WTC11 (cell line): ENCODE results near the gene ATG9B. TPM values are rescaled to one million over a fixed set of nuclear protein-coding genes. Genes with fewer than 3 reads are reported as not detected.
A peak's percentile ranks its signal among the peaks of the same experiment; 100 is the strongest.

Experiments
- ATAC-seq: fragments of 200-7000 bp; cut with Tn5 transposase; 2 replicates; pipeline ENCODE4 v1.10.0; 2021; ENCODE audit warnings: mild to moderate bottlenecking, moderate library complexity
- CTCF ChIA-PET: fragments of 300-600 bp; sonication (Branson Sonifier 250); formaldehyde crosslinking; loops from one replicate; lab custom pipeline; 2021; ENCODE audit warnings: antibody characterized with exemption; lab: Charles Lee
- POLR2A ChIA-PET: fragments of 350-600 bp; sonication (Branson Sonifier 250); formaldehyde crosslinking; loops from one replicate; lab custom pipeline; 2021; ENCODE audit warnings: antibody characterized with exemption; lab: Charles Lee
- DNase-seq: peaks from one replicate; pipeline ENCODE4 v3.0.0; 2021; ENCODE audit warnings: low spot score
- H3K27ac Mint-ChIP-seq: 2 replicates; pipeline ENCODE4 v1.8.0; 2021; ENCODE audit warnings: mixed read lengths
- H3K27me3 Mint-ChIP-seq: 2 replicates; pipeline ENCODE4 v1.8.0; 2021; ENCODE audit warnings: low read depth, mild to moderate bottlenecking, moderate library complexity, mixed read lengths
- H3K36me3 Mint-ChIP-seq: 2 replicates; pipeline ENCODE4 v1.8.0; 2021; ENCODE audit warnings: mixed read lengths
- H3K4me1 Mint-ChIP-seq: 2 replicates; pipeline ENCODE4 v1.8.0; 2022; ENCODE audit warnings: mixed read lengths
- H3K4me3 Mint-ChIP-seq: 2 replicates; pipeline ENCODE4 v1.8.0; 2021; ENCODE audit warnings: mild to moderate bottlenecking, moderate library complexity, mixed read lengths
- H3K9me3 Mint-ChIP-seq: 2 replicates; pipeline ENCODE4 v1.8.0; 2021; ENCODE audit warnings: mixed read lengths
- ELF4 ChIP-seq: sonication (generic); formaldehyde crosslinking; IDR thresholded peaks from 2 replicates; pipeline ENCODE4 v1.8.1; 2022; ENCODE audit warnings: low read depth, mild to moderate bottlenecking, moderate library complexity, missing genetic modification reagents
- NFATC4 ChIP-seq: fragments of 250-450 bp; sonication (Bioruptor Pico); IDR thresholded peaks from 2 replicates; pipeline ENCODE4 v1.9.0; 2021; ENCODE audit warnings: mild to moderate bottlenecking
- RORB ChIP-seq: fragments of 250-450 bp; sonication (Bioruptor Pico); IDR thresholded peaks from 2 replicates; pipeline ENCODE4 v1.9.0; 2021; ENCODE audit warnings: mild to moderate bottlenecking
- SMAD4 ChIP-seq: sonication (generic); formaldehyde crosslinking; IDR thresholded peaks from 2 replicates; pipeline ENCODE4 v1.8.0; 2022; ENCODE audit warnings: mild to moderate bottlenecking, missing genetic modification reagents
- SOX15 ChIP-seq: fragments of 250-450 bp; sonication (Bioruptor Pico); IDR thresholded peaks from 2 replicates; pipeline ENCODE4 v1.9.0; 2021; ENCODE audit warnings: mild to moderate bottlenecking
- ZNF219 ChIP-seq: sonication (generic); formaldehyde crosslinking; IDR thresholded peaks from 2 replicates; pipeline ENCODE4 v1.8.0; 2023; ENCODE audit warnings: missing genetic modification reagents, mild to moderate bottlenecking, borderline replicate concordance
- ZNF423 ChIP-seq: fragments of 250-450 bp; sonication (Bioruptor Pico); IDR thresholded peaks from 2 replicates; pipeline ENCODE4 v2.1.2; 2022; ENCODE audit warnings: mild to moderate bottlenecking, moderate library complexity
- total RNA-seq: library from RNA; stranded (reverse); gene quantifications from 3 replicates; pipeline ENCODE4 v1.2.3, GENCODE V29; 2021
- TF ChIP-seq, protein P1 (sequence below): sonication (generic); formaldehyde crosslinking; IDR thresholded peaks from 2 replicates; pipeline ENCODE4 v1.8.0; 2023; ENCODE audit warnings: mild to moderate bottlenecking, missing genetic modification reagents
- TF ChIP-seq, protein P2 (sequence below): sonication (generic); formaldehyde crosslinking; IDR thresholded peaks from 2 replicates; pipeline ENCODE4 v1.8.0; 2022; ENCODE audit warnings: missing genetic modification reagents
- TF ChIP-seq, protein P3 (sequence below): fragments of 250-450 bp; sonication (Bioruptor Pico); IDR thresholded peaks from 2 replicates; pipeline ENCODE4 v1.9.0; 2021; ENCODE audit warnings: mild to moderate bottlenecking
- TF ChIP-seq, protein P4 (sequence below): sonication (generic); formaldehyde crosslinking; IDR thresholded peaks from 2 replicates; pipeline ENCODE4 v1.8.0; 2022; ENCODE audit warnings: mild to moderate bottlenecking, missing genetic modification reagents

The ATG9B gene
- total RNA-seq, 1 experiment from 2014 or later, result 2.4 TPM

DNA sequence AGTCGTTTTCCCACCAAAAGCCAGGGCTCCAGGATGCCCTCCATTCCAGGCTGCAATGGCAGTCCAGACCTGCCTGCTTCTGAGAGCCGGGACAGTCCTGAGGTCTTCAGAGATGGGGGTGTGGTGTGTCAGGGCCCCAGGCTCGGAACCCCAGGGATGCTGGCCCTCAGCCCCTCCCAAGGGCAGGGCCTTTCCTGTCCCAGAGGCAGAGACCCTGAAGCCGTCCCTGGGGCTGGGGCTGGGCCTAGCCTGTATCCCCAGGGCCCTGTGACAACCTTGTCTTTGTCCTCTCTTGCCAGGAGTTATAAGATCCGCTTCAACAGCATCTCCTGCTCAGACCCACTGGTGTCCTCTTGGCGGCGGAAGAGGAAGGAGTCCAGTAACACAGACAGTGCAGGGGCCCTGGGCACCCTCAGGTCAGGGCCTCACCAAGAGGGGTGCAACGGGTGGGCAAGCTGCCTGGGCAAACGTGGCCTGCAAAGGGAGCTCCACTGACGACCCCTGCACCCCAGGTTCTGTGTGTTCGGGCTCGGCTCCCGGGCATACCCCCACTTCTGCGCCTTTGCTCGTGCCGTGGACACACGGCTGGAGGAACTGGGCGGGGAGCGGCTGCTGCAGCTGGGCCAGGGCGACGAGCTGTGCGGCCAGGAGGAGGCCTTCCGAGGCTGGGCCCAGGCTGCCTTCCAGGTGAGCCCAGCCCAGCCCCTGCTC, 17.5 kb downstream of the ATG9B start:
- H3K36me3 Mint-ChIP-seq, result no peaks in the 10 kb centered on the region
- no peak for DNase-seq
- no peak overlapping the region for H3K4me3 Mint-ChIP-seq
- TF ChIP-seq, protein P1, sequence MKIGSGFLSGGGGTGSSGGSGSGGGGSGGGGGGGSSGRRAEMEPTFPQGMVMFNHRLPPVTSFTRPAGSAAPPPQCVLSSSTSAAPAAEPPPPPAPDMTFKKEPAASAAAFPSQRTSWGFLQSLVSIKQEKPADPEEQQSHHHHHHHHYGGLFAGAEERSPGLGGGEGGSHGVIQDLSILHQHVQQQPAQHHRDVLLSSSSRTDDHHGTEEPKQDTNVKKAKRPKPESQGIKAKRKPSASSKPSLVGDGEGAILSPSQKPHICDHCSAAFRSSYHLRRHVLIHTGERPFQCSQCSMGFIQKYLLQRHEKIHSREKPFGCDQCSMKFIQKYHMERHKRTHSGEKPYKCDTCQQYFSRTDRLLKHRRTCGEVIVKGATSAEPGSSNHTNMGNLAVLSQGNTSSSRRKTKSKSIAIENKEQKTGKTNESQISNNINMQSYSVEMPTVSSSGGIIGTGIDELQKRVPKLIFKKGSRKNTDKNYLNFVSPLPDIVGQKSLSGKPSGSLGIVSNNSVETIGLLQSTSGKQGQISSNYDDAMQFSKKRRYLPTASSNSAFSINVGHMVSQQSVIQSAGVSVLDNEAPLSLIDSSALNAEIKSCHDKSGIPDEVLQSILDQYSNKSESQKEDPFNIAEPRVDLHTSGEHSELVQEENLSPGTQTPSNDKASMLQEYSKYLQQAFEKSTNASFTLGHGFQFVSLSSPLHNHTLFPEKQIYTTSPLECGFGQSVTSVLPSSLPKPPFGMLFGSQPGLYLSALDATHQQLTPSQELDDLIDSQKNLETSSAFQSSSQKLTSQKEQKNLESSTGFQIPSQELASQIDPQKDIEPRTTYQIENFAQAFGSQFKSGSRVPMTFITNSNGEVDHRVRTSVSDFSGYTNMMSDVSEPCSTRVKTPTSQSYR (CRISPR knock-in tag), result no peak
- no peak for TF ChIP-seq ZNF219
- ChIA-PET POLR2A (no interaction called here), CTCF (interaction anchor here (1.7 to 6.4 kb wide), 7 partner anchors 12 to 105 kb away, joined by 4 to 112 read pairs (median 39); no protein-coding TSS in a partner anchor)
- H3K27me3 Mint-ChIP-seq, result peaks cover 3% of the 10 kb centered on the region
- no peak overlapping the region for H3K27ac Mint-ChIP-seq
- ATAC-seq, result no peak
- peaks cover 25% of the 10 kb centered on the region for H3K4me1 Mint-ChIP-seq
- no peaks in the 10 kb centered on the region for H3K9me3 Mint-ChIP-seq

DNA sequence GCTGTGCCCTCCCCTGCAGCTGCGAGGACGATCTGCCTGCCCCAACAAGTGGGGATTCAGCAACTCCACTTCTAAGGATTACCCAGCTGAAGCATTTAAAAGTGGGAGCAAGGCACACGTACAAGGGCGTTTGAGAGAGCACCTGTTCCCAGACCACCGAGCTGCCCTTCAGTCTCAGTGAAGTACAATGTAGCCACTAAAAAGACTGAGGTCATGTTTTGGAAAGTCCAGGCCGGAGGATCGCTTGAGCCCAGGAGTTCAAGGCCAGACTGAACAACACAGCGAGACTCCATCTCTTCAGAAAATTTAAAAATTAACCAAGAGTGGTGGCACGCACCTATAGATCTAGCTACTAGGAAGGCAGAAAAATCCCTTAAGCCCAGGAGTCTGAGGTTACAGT, 18.7 kb downstream of the ATG9B start:
- ATAC-seq, result no peak
- Mint-ChIP-seq H3K27ac (no peak overlapping the region), H3K27me3 (no peaks in the 10 kb centered on the region), H3K9me3 (no peaks in the 10 kb centered on the region), H3K4me3 (no peak overlapping the region), H3K36me3 (no peaks in the 10 kb centered on the region), H3K4me1 (peaks cover 19% of the 10 kb centered on the region)
- TF ChIP-seq, protein P2, sequence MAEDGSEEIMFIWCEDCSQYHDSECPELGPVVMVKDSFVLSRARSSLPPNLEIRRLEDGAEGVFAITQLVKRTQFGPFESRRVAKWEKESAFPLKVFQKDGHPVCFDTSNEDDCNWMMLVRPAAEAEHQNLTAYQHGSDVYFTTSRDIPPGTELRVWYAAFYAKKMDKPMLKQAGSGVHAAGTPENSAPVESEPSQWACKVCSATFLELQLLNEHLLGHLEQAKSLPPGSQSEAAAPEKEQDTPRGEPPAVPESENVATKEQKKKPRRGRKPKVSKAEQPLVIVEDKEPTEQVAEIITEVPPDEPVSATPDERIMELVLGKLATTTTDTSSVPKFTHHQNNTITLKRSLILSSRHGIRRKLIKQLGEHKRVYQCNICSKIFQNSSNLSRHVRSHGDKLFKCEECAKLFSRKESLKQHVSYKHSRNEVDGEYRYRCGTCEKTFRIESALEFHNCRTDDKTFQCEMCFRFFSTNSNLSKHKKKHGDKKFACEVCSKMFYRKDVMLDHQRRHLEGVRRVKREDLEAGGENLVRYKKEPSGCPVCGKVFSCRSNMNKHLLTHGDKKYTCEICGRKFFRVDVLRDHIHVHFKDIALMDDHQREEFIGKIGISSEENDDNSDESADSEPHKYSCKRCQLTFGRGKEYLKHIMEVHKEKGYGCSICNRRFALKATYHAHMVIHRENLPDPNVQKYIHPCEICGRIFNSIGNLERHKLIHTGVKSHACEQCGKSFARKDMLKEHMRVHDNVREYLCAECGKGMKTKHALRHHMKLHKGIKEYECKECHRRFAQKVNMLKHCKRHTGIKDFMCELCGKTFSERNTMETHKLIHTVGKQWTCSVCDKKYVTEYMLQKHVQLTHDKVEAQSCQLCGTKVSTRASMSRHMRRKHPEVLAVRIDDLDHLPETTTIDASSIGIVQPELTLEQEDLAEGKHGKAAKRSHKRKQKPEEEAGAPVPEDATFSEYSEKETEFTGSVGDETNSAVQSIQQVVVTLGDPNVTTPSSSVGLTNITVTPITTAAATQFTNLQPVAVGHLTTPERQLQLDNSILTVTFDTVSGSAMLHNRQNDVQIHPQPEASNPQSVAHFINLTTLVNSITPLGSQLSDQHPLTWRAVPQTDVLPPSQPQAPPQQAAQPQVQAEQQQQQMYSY (CRISPR knock-in tag), result peak; percentile 54
- TF ChIP-seq RORB, result no peak
- TF ChIP-seq SOX15 (CRISPR knock-in tag), result no peak
- ChIA-PET POLR2A (no interaction called here), CTCF (interaction anchor here (1.2 to 6.0 kb wide), 5 partner anchors 8 to 42 kb away, joined by 3 to 65 read pairs (median 5); no protein-coding TSS in a partner anchor)
- DNase-seq, result no peak

DNA sequence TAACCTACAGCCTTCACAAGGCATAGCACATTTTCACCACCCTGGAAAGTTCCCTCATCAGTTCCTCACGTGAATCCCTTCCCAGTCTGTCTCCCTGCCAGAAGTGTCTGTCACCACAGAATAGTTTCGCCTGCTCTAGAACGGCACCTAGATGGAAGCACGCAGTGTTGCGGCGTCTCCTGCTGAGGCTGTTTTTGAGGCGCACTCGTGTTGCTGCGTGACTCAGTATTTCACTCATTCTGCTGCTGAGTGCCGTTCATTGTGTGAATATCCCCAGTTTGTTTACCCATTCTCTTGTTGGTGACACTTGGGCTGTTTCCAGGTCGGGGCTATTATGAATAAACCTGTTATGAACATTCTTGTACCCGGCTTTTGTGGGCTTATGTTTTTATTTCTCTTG, 20.7 kb downstream of the ATG9B start:
- ChIA-PET POLR2A (no interaction called here), CTCF (no interaction called here)
- TF ChIP-seq NFATC4 (CRISPR knock-in tag) (no peak), SMAD4 (CRISPR knock-in tag) (no peak), ELF4 (CRISPR knock-in tag) (no peak), ZNF423 (CRISPR knock-in tag) (no peak), RORB (no peak)
- TF ChIP-seq, protein P3, sequence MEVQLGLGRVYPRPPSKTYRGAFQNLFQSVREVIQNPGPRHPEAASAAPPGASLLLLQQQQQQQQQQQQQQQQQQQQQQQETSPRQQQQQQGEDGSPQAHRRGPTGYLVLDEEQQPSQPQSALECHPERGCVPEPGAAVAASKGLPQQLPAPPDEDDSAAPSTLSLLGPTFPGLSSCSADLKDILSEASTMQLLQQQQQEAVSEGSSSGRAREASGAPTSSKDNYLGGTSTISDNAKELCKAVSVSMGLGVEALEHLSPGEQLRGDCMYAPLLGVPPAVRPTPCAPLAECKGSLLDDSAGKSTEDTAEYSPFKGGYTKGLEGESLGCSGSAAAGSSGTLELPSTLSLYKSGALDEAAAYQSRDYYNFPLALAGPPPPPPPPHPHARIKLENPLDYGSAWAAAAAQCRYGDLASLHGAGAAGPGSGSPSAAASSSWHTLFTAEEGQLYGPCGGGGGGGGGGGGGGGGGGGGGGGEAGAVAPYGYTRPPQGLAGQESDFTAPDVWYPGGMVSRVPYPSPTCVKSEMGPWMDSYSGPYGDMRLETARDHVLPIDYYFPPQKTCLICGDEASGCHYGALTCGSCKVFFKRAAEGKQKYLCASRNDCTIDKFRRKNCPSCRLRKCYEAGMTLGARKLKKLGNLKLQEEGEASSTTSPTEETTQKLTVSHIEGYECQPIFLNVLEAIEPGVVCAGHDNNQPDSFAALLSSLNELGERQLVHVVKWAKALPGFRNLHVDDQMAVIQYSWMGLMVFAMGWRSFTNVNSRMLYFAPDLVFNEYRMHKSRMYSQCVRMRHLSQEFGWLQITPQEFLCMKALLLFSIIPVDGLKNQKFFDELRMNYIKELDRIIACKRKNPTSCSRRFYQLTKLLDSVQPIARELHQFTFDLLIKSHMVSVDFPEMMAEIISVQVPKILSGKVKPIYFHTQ (CRISPR knock-in tag), result no peak
- TF ChIP-seq, protein P4, sequence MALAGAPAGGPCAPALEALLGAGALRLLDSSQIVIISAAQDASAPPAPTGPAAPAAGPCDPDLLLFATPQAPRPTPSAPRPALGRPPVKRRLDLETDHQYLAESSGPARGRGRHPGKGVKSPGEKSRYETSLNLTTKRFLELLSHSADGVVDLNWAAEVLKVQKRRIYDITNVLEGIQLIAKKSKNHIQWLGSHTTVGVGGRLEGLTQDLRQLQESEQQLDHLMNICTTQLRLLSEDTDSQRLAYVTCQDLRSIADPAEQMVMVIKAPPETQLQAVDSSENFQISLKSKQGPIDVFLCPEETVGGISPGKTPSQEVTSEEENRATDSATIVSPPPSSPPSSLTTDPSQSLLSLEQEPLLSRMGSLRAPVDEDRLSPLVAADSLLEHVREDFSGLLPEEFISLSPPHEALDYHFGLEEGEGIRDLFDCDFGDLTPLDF, result no peak
- ATAC-seq (no peak), DNase-seq (no peak)
- H3K27ac Mint-ChIP-seq, result no peak overlapping the region
- H3K9me3 Mint-ChIP-seq, result no peaks in the 10 kb centered on the region
- peaks cover 10% of the 10 kb centered on the region for H3K4me1 Mint-ChIP-seq
- H3K36me3 Mint-ChIP-seq, result no peaks in the 10 kb centered on the region
- H3K27me3 Mint-ChIP-seq, result no peaks in the 10 kb centered on the region
- H3K4me3 Mint-ChIP-seq, result no peak overlapping the region
